Colonic mucosa (tissue), 4 donors: ENCODE data around the gene CLBA1. TPM values are rescaled to one million over a fixed set of nuclear protein-coding genes. Genes with fewer than 3 reads are reported as not detected.

ENCODE experiments used
- DNase-seq: peaks from one replicate; pipeline ENCODE4 v3.0.0-alpha.2; 2020
- H3K27ac ChIP-seq: fragments of 200-600 bp; one replicate; pipeline ENCODE4 v1.8.0; 2021
- H3K27me3 ChIP-seq: fragments of 200-600 bp; one replicate; pipeline ENCODE4 v1.8.0; 2021
- H3K36me3 ChIP-seq: fragments of 200-600 bp; one replicate; pipeline ENCODE4 v1.8.0; 2021
- H3K4me1 ChIP-seq: fragments of 200-600 bp; one replicate; pipeline ENCODE4 v1.8.0; 2021; ENCODE audit warnings: mild to moderate bottlenecking
- H3K4me3 ChIP-seq: fragments of 200-600 bp; one replicate; pipeline ENCODE4 v1.8.0; 2021
- H3K9ac ChIP-seq, 2 donors: one replicate each; pipeline ENCODE4 v1.7.0; 2013; ENCODE audit warnings: control low read depth in 2 of 2, low read depth in 2 of 2, low read length in 2 of 2
- H3K9me3 ChIP-seq: fragments of 200-600 bp; one replicate; pipeline ENCODE4 v1.8.0; 2021
- CTCF ChIP-seq: fragments of 200-600 bp; IDR thresholded peaks from one replicate; pipeline ENCODE4 v1.8.0; 2022; ENCODE audit warnings: antibody characterized with exemption, mild to moderate bottlenecking
- intact Hi-C: fragments of 100-400 bp; cut with DNase I; formaldehyde crosslinking; loops from one replicate; pipeline ENCODE4 v1.14.1; 2022
- total RNA-seq, 2 donors: library from RNA; stranded (reverse); fragmentation: NEBNext Ultra II Directional in 1 of 2; extraction: Animal tissue kit (Norgen Biotek cat#: 25700) in 1 of 2; gene quantifications; one replicate each; pipeline ENCODE4 v1.2.1, GENCODE V29; 2021
- donor health status: healthy.
- donor health status: DM: no; HTN: no; CAD: no.
- donor health status: DM: no; HTN: no; CAD: no.

Gene CLBA1
- total RNA-seq, 2 donors from 2014 or later, result 3.8 TPM

GRCh38 chr14:104938436-104938835 is 47.2 kb upstream of the CLBA1 start:
- H3K9ac ChIP-seq, result no peak overlapping the region
- DNase-seq, result no peak
- intact Hi-C loops, result no loop called here
- H3K9me3 ChIP-seq, result no peaks in the 10 kb centered on the region
- no peaks in the 10 kb centered on the region for H3K4me1 ChIP-seq
- H3K27ac ChIP-seq, result no peak overlapping the region
- H3K27me3 ChIP-seq, result peaks cover 3% of the 10 kb centered on the region
- H3K36me3 ChIP-seq, result no peaks in the 10 kb centered on the region
- no peak overlapping the region for H3K4me3 ChIP-seq
- no peak for TF ChIP-seq CTCF

DNA sequence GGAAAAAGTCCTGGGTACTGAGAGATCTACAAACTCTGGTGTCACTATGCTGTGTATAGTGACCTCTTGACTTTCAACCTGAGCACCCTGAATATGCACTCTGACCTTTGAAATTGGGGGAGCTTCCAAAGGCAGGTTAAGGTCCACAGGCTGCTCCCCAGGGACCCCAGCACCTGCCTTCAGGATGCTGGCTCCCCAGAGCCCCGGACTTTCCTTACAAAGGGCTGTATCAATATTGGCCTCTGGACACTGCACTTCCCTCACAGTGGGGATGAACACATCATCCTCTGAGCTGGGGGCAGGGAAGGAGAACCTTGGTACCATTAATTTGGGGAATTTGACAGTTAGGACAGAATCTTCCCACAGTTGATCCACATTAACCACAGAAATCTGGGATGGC is 46.6 kb upstream of the CLBA1 start:
- intact Hi-C loops, result no loop called here
- no peaks in the 10 kb centered on the region for H3K36me3 ChIP-seq
- no peak for DNase-seq

GRCh38 chr14:104939666-104940410 is 45.8 kb upstream of the CLBA1 start:
- no peak for DNase-seq
- Histone ChIP-seq H3K27ac (no peak overlapping the region), H3K9me3 (no peaks in the 10 kb centered on the region), H3K36me3 (no peaks in the 10 kb centered on the region), H3K4me3 (no peak overlapping the region), H3K4me1 (no peaks in the 10 kb centered on the region), H3K27me3 (peaks cover 3% of the 10 kb centered on the region), H3K9ac (no peak overlapping the region)
- intact Hi-C loops, result no loop called here
- TF ChIP-seq CTCF, result no peak

More for the DNA sequence above, 46.6 kb upstream of the CLBA1 start:
- peaks cover 3% of the 10 kb centered on the region for H3K27me3 ChIP-seq
- H3K27ac ChIP-seq, result no peak overlapping the region
- no peak overlapping the region for H3K9ac ChIP-seq
- no peaks in the 10 kb centered on the region for H3K4me1 ChIP-seq
- H3K9me3 ChIP-seq, result no peaks in the 10 kb centered on the region
- TF ChIP-seq CTCF, result no peak
- H3K4me3 ChIP-seq, result no peak overlapping the region

- no peak for DNase-seq
- intact Hi-C loops, result no loop called here
- H3K36me3 ChIP-seq, result no peaks in the 10 kb centered on the region
Measured at GRCh38 chr14:104940526-104941150, 45.0 kb upstream of the CLBA1 start.

More at GRCh38 chr14:104940526-104941150, 45.0 kb upstream of the CLBA1 start:
- Histone ChIP-seq H3K27me3 (peaks cover 3% of the 10 kb centered on the region), H3K4me1 (no peaks in the 10 kb centered on the region), H3K9me3 (no peaks in the 10 kb centered on the region), H3K27ac (no peak overlapping the region), H3K4me3 (no peak overlapping the region), H3K9ac (no peak overlapping the region)
- no peak for TF ChIP-seq CTCF
